Endothelial cell (in vitro differentiated cells): ENCODE data around the gene RUSC2. TPM values are rescaled to one million over a fixed set of nuclear protein-coding genes. Genes with fewer than 3 reads are reported as not detected.
A peak's percentile ranks its signal among the peaks of the same experiment; 100 is the strongest.
"Not testable (repeated sequence)": the region's sequence is repeated elsewhere in the genome, so short reads cannot be mapped to it uniquely, and the experiment has no call there.

Source experiments
- DNase-seq: peaks from one replicate; pipeline ENCODE4 v3.0.0; 2021; ENCODE audit warnings: low spot score
- H3K27ac Mint-ChIP-seq: one replicate; pipeline ENCODE4 v1.8.0; 2021; ENCODE audit warnings: mixed read lengths, inconsistent platforms; ENCODE audit not compliant: unreplicated experiment
- H3K27me3 Mint-ChIP-seq: one replicate; pipeline ENCODE4 v1.8.0; 2021; ENCODE audit warnings: mild to moderate bottlenecking, moderate library complexity, mixed read lengths, inconsistent platforms; ENCODE audit not compliant: unreplicated experiment
- H3K36me3 Mint-ChIP-seq: one replicate; pipeline ENCODE4 v1.8.0; 2021; ENCODE audit warnings: mild to moderate bottlenecking, low read depth, mixed read lengths, inconsistent platforms; ENCODE audit not compliant: unreplicated experiment
- H3K4me1 Mint-ChIP-seq: one replicate; pipeline ENCODE4 v1.8.0; 2021; ENCODE audit warnings: mild to moderate bottlenecking, mixed read lengths, inconsistent platforms; ENCODE audit not compliant: unreplicated experiment
- H3K4me3 Mint-ChIP-seq: one replicate; pipeline ENCODE4 v1.8.0; 2021; ENCODE audit warnings: mild to moderate bottlenecking, mixed read lengths, inconsistent platforms; ENCODE audit not compliant: unreplicated experiment
- H3K9me3 Mint-ChIP-seq: one replicate; pipeline ENCODE4 v1.8.0; 2021; ENCODE audit warnings: mixed read lengths, inconsistent platforms; ENCODE audit not compliant: unreplicated experiment
- total RNA-seq: library from RNA; stranded (reverse); fragmentation: NEBNext Ultra II Directional; extraction: Animal tissue kit (Norgen Biotek cat#: 25700); gene quantifications from one replicate; pipeline ENCODE4 v1.2.1, GENCODE V29; 2021; ENCODE audit not compliant: unreplicated experiment
- TF ChIP-seq, protein P1 (sequence below): fragments of 200-600 bp; sonication (generic); IDR thresholded peaks from one replicate; pipeline ENCODE4 v1.5.0; 2021; ENCODE audit warnings: antibody characterized with exemption; ENCODE audit not compliant: unreplicated experiment

Gene RUSC2
- total RNA-seq, 1 donor from 2014 or later: 22.3 TPM

DNA sequence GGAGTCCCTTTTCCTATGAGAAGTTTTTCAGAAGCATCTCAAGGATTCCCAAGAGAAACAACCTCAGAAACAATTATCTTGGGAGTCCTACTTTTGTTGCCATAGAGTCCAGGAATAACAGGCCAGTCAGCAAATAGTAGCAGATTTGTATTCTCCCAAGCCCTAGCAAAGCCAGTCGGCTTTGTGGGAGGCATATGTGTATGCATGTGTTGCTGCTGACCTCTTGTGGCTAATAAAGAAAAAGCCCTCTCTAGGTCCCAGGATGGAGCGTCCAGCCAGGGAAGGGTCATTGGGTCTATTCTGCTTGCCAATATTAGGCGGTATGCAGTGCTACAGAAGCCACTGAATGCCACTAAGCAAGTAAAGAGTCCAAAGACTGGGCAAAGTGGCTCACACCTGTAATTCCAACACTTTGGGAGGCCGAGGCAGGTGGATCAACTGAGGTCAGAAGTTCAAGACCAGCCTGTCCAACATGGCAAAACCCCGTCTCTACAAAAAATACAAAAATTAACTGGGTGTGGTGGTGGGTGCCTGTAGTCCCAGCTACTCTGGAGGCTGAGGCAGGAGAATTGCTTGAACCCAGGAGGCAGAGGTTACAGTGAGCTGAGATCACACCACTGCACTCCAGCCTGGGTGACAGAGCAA lies 12.6 kb upstream of the RUSC2 start:
- H3K4me3 Mint-ChIP-seq, H3K36me3 Mint-ChIP-seq, H3K27me3 Mint-ChIP-seq, H3K9me3 Mint-ChIP-seq: not testable (repeated sequence)
- TF ChIP-seq, protein P1, sequence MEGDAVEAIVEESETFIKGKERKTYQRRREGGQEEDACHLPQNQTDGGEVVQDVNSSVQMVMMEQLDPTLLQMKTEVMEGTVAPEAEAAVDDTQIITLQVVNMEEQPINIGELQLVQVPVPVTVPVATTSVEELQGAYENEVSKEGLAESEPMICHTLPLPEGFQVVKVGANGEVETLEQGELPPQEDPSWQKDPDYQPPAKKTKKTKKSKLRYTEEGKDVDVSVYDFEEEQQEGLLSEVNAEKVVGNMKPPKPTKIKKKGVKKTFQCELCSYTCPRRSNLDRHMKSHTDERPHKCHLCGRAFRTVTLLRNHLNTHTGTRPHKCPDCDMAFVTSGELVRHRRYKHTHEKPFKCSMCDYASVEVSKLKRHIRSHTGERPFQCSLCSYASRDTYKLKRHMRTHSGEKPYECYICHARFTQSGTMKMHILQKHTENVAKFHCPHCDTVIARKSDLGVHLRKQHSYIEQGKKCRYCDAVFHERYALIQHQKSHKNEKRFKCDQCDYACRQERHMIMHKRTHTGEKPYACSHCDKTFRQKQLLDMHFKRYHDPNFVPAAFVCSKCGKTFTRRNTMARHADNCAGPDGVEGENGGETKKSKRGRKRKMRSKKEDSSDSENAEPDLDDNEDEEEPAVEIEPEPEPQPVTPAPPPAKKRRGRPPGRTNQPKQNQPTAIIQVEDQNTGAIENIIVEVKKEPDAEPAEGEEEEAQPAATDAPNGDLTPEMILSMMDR: peak; percentile 66
- DNase-seq: peak; percentile 52
- Mint-ChIP-seq H3K27ac (peak overlapping the region; percentile 81), H3K4me1 (peaks cover 14% of the 10 kb centered on the region)

DNA sequence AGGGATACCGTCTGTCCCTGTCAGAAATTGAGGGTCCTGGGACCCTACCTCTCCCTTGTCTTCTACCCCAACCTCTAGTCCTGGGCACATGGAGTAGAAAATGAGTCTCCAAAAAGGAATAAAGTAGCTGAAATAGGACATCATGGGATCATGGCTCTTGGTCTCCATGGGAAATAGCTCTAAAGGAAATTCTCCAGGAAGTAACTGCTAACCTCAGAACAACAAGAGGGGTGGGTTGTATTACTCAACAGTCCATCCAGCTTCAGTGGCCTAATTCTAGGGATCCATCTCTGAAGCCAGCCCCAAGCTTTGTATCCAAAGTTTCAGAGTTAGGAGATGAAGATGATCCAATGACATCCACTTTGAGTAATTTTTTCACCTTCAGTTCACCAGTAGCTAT lies 11.0 kb upstream of the RUSC2 start:
- no peaks in the 10 kb centered on the region for H3K27me3 Mint-ChIP-seq
- H3K27ac Mint-ChIP-seq: peak overlapping the region; percentile 61
- TF ChIP-seq, protein P1: no peak
- no peak for DNase-seq
- H3K36me3 Mint-ChIP-seq: no peaks in the 10 kb centered on the region
- no peak overlapping the region for H3K4me3 Mint-ChIP-seq
- H3K4me1 Mint-ChIP-seq: peaks cover 14% of the 10 kb centered on the region
- no peaks in the 10 kb centered on the region for H3K9me3 Mint-ChIP-seq

DNA sequence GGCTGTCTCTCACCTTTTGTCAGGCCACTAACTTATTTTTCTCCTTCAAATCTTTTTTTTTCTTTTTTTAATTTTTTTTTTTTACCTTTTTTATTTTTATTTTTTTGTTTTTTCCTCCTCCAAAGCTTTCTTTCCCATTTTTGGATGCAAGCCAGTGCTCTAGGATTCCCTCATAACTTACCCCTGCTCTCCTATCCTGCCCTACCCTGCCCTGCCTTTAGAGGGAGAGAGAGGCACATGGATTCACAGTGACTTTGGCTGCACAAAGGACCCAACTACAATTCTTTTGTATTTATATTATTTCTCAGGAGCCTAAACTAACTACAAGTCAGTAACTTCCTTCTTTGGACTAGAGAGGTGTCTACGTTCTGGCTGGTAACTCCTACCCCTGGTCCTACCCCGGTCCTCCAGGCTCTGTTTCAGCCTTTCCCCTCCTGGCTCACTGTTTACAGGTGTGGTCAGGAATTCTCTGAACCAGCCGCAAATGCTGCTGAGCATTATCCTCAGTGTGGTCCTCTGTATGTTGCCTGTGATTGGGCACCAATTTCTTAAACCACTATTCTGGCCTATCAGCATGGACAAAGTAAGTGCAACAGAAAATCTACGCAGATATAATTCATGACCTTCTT lies 8.4 kb upstream of the RUSC2 start:
- Mint-ChIP-seq H3K27ac (no peak overlapping the region), H3K4me3 (no peak overlapping the region), H3K4me1 (peaks cover 14% of the 10 kb centered on the region), H3K27me3 (no peaks in the 10 kb centered on the region), H3K9me3 (no peaks in the 10 kb centered on the region), H3K36me3 (no peaks in the 10 kb centered on the region)
- peak; percentile 44 for DNase-seq
- TF ChIP-seq, protein P1: peak; percentile 68

DNA sequence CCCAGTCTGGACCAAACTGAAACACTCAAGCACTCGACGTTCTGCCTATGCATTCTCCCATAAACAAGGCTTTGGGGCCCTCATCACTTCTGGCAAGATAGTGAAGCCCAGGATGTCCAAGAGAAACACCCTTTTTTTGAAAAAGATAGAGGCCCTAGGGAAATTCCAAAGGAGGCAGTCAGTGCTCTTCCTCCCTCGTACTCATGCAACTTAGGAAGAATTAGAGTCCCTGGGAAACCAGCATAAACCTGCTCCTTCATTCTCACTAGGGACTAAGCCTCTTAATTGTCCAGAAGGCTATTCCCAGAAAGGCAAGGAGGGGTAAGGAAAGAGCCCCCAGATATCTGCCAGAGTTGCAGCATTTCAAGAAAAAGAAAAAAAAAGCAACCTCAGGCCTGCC lies 7.8 kb upstream of the RUSC2 start:
- H3K9me3 Mint-ChIP-seq: no peaks in the 10 kb centered on the region
- no peaks in the 10 kb centered on the region for H3K27me3 Mint-ChIP-seq
- no peak overlapping the region for H3K4me3 Mint-ChIP-seq
- H3K27ac Mint-ChIP-seq: no peak overlapping the region
- TF ChIP-seq, protein P1: no peak
- no peaks in the 10 kb centered on the region for H3K36me3 Mint-ChIP-seq
- no peak for DNase-seq
- peaks cover 16% of the 10 kb centered on the region for H3K4me1 Mint-ChIP-seq

DNA sequence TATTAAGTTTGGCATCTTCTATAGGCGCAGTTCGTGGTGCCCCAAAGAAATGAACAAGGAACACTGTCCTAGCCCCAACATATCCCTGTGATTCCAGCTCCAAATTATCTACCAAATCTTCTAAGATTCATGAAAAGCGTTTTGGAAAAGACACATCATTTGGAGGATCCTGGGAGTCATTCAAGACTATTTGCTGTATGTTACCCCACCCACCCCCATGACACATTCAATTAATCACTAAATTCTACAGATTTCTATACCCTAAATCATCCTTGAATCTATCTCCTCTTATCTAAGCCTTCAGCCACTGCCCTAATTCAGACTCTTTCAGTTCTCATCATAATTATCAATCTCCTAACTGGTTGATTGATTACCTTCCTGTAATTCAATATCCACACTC lies 5.5 kb upstream of the RUSC2 start:
- H3K9me3 Mint-ChIP-seq: no peaks in the 10 kb centered on the region
- no peak overlapping the region for H3K27ac Mint-ChIP-seq
- peaks cover 6% of the 10 kb centered on the region for H3K27me3 Mint-ChIP-seq
- no peaks in the 10 kb centered on the region for H3K36me3 Mint-ChIP-seq
- H3K4me1 Mint-ChIP-seq: peaks cover 14% of the 10 kb centered on the region
- TF ChIP-seq, protein P1: no peak
- no peak for DNase-seq
- H3K4me3 Mint-ChIP-seq: no peak overlapping the region
